Motor neuron (in vitro differentiated cells): ENCODE results near the gene CDH4. TPM values are rescaled to one million over a fixed set of nuclear protein-coding genes. Genes with fewer than 3 reads are reported as not detected.
A peak's percentile ranks its signal among the peaks of the same experiment; 100 is the strongest.

Experiments used
- ATAC-seq, 8 experiments: fragments of 200-7000 bp; cut with Tn5 transposase; replicated peaks in 6 of 8; 2 replicates each; pipeline ENCODE4 v1.8.0; 2021; ENCODE audit warnings: mild to moderate bottlenecking in 8 of 8, moderate library complexity in 8 of 8
- H3K27ac ChIP-seq, 2 donors: fragments of 250-450 bp; sonication (Bioruptor Pico); 2 replicates each; pipeline ENCODE4 v1.9.0; 2021; ENCODE audit warnings: antibody characterized with exemption in 2 of 2, mild to moderate bottlenecking in 2 of 2, moderate library complexity in 1 of 2
- H3K4me1 ChIP-seq, 2 donors: fragments of 250-450 bp; sonication (Bioruptor Pico); replicated peaks in 1 of 2; 2 replicates each; pipeline ENCODE4 v1.6.1; 2021; ENCODE audit warnings: antibody characterized with exemption in 2 of 2, mild to moderate bottlenecking in 2 of 2, moderate library complexity in 1 of 2
- H3K4me3 ChIP-seq, 5 donors: fragments of 250-450 bp; sonication (Bioruptor Pico); 2 replicates each; pipeline ENCODE4 v1.9.0; 2021; ENCODE audit warnings: antibody characterized with exemption in 5 of 5, mild to moderate bottlenecking in 5 of 5, moderate library complexity in 4 of 5
- WGBS, 10 experiments: fragments of 450-650 bp; shearing (Covaris generic); methylation state at CpG; one replicate each; pipeline ENCODE4 v1.0.0; 2022; 5-methylcytosine and 5-hydroxymethylcytosine counted together
- in situ Hi-C, 9 experiments: fragments of 400-800 bp; cut with MboI; loops; one replicate each; pipeline ENCODE4 v1.15.0; 2021; ENCODE audit warnings: low sequenced_read_pairs in 9 of 9, low pct_unique_long_range_greater_than_20kb in 2 of 9; ENCODE audit not compliant: unreplicated experiment in 9 of 9
- total RNA-seq, 8 experiments: library from RNA; unstranded; fragments of 300-600 nt; gene quantifications; 2 replicates each; pipeline versions ENCODE4 v1.2.3 to v1.2.4, GENCODE V29; 2022

Gene CDH4
- total RNA-seq, 8 experiments from 2014 or later = 2.4 to 41.6 (median 12.9) TPM

GRCh38 chr20:61298661-61299060 lies 46.6 kb downstream of the CDH4 start:
- in situ Hi-C loops = no loop called here
- 26 to 100% (median 93%) methylated on average over 2 to 6 of the region's 6 CpGs for WGBS, 10 experiments
- no peak for ATAC-seq
- Histone ChIP-seq H3K27ac (no peak overlapping the region), H3K4me3 (no peak overlapping the region), H3K4me1 (peaks cover 58 to 60% of the 10 kb centered on the region in 2 donors)

GRCh38 chr20:61299104-61299503 lies 47.0 kb downstream of the CDH4 start:
- H3K4me3 ChIP-seq = no peak overlapping the region
- no peak overlapping the region for H3K27ac ChIP-seq
- WGBS, 10 experiments = 40 to 89% (median 50%) methylated on average over 1 to 8 of the region's 11 CpGs; no CpG with 5 or more reads in 3 of the 10 experiments
- peaks cover 58 to 60% of the 10 kb centered on the region in 2 donors for H3K4me1 ChIP-seq
- peak in 5 of 8 experiments; percentile 10 to 52 (median 29) for ATAC-seq
- in situ Hi-C loops = no loop called here

- Histone ChIP-seq H3K4me3 (no peak overlapping the region), H3K27ac (no peak overlapping the region), H3K4me1 (peaks cover 58 to 60% of the 10 kb centered on the region in 2 donors)
- in situ Hi-C loops = no loop called here
- WGBS, 10 experiments = 0 to 92% (median 22%) methylated on average over 1 to 6 of the region's 7 CpGs; no CpG with 5 or more reads in 1 of the 10 experiments
- peak in 6 of 8 experiments; percentile 26 to 54 (median 34) for ATAC-seq
Observed at GRCh38 chr20:61299618-61300017, 47.6 kb downstream of the CDH4 start.

GRCh38 chr20:61300293-61300692 lies 48.2 kb downstream of the CDH4 start:
- Histone ChIP-seq H3K27ac (no peak overlapping the region), H3K4me3 (no peak overlapping the region), H3K4me1 (peaks cover 58 to 60% of the 10 kb centered on the region in 2 donors)
- no peak for ATAC-seq
- 71 to 100% (median 89%) methylated on average over 2 to 6 of the region's 14 CpGs; no CpG with 5 or more reads in 7 of the 10 experiments for WGBS, 10 experiments
- in situ Hi-C loops = no loop called here

GRCh38 chr20:61300709-61301108 lies 48.6 kb downstream of the CDH4 start:
- in situ Hi-C loops = no loop called here
- Histone ChIP-seq H3K4me1 (peaks cover 56 to 57% of the 10 kb centered on the region in 2 donors), H3K27ac (no peak overlapping the region), H3K4me3 (no peak overlapping the region)
- 40 to 100% (median 100%) methylated on average over 1 of the region's 10 CpGs; no CpG with 5 or more reads in 7 of the 10 experiments for WGBS, 10 experiments
- ATAC-seq = no peak

GRCh38 chr20:61301711-61302525 lies 49.9 kb downstream of the CDH4 start:
- in situ Hi-C loops = no loop called here
- H3K4me1 ChIP-seq = peaks cover 61 to 62% of the 10 kb centered on the region in 2 donors
- ATAC-seq = peak in 2 of 8 experiments; percentile 25
- H3K27ac ChIP-seq = no peak overlapping the region
- 40 to 100% (median 63%) methylated on average over 3 to 17 of the region's 21 CpGs for WGBS, 10 experiments
- no peak overlapping the region for H3K4me3 ChIP-seq

- ATAC-seq = no peak
- in situ Hi-C loops = no loop called here
- 82 to 100% (median 100%) methylated on average over 2 to 6 of the region's 8 CpGs; no CpG with 5 or more reads in 7 of the 10 experiments for WGBS, 10 experiments
Observed at GRCh38 chr20:61303217-61303616, 51.2 kb downstream of the CDH4 start.

GRCh38 chr20:61303675-61304074 lies 51.6 kb downstream of the CDH4 start:
- no peak overlapping the region for H3K27ac ChIP-seq
- in situ Hi-C loops = no loop called here
- ATAC-seq = no peak
- WGBS, 10 experiments = 20 to 87% (median 80%) methylated on average over 1 to 6 of the region's 12 CpGs; no CpG with 5 or more reads in 7 of the 10 experiments
- peaks cover 60 to 66% of the 10 kb centered on the region in 2 donors for H3K4me1 ChIP-seq
- no peak overlapping the region for H3K4me3 ChIP-seq

More at GRCh38 chr20:61303217-61303616, 51.2 kb downstream of the CDH4 start:
- H3K4me3 ChIP-seq = no peak overlapping the region
- peaks cover 60 to 66% of the 10 kb centered on the region in 2 donors for H3K4me1 ChIP-seq
- H3K27ac ChIP-seq = no peak overlapping the region

GRCh38 chr20:61304750-61305149 lies 52.7 kb downstream of the CDH4 start:
- in situ Hi-C loops = no loop called here
- Histone ChIP-seq H3K4me3 (no peak overlapping the region), H3K27ac (no peak overlapping the region), H3K4me1 (peaks cover 54 to 60% of the 10 kb centered on the region in 2 donors)
- ATAC-seq = no peak
- 20 to 100% (median 83%) methylated on average over 2 to 6 of the region's 8 CpGs; no CpG with 5 or more reads in 5 of the 10 experiments for WGBS, 10 experiments

- peaks cover 36 to 39% of the 10 kb centered on the region in 2 donors for H3K4me1 ChIP-seq
- no peak overlapping the region for H3K4me3 ChIP-seq
- H3K27ac ChIP-seq = no peak overlapping the region
- in situ Hi-C loops = no loop called here
- peak; percentile 35 to 94 (median 70) for ATAC-seq
- 8 to 70% (median 40%) methylated on average over 1 to 5 of the region's 10 CpGs; no CpG with 5 or more reads in 3 of the 10 experiments for WGBS, 10 experiments
Observed at GRCh38 chr20:61306937-61307475, 54.9 kb downstream of the CDH4 start.

GRCh38 chr20:61307686-61308476 lies 55.8 kb downstream of the CDH4 start:
- Histone ChIP-seq H3K27ac (no peak overlapping the region), H3K4me1 (peaks cover 29 to 34% of the 10 kb centered on the region in 2 donors), H3K4me3 (no peak overlapping the region)
- in situ Hi-C loops = no loop called here
- peak; percentile 10 to 71 (median 58) for ATAC-seq
- 0 to 80% (median 36%) methylated on average over 2 to 12 of the region's 15 CpGs; no CpG with 5 or more reads in 2 of the 10 experiments for WGBS, 10 experiments

- WGBS, 10 experiments = 0 to 100% (median 40%) methylated on average over 1 to 2 of the region's 2 CpGs; no CpG with 5 or more reads in 3 of the 10 experiments
- in situ Hi-C loops = no loop called here
Observed at GRCh38 chr20:61308477-61308774, 56.4 kb downstream of the CDH4 start.

GRCh38 chr20:61310954-61311353 lies 58.9 kb downstream of the CDH4 start:
- peaks cover 33 to 46% of the 10 kb centered on the region in 2 donors for H3K4me1 ChIP-seq
- no peak overlapping the region for H3K4me3 ChIP-seq
- no peak overlapping the region for H3K27ac ChIP-seq
- in situ Hi-C loops = no loop called here
- ATAC-seq = peak in 2 of 8 experiments; percentile 27 to 66
- WGBS, 10 experiments = 0 to 88% (median 56%) methylated on average over 1 to 5 of the region's 7 CpGs; no CpG with 5 or more reads in 1 of the 10 experiments

More at GRCh38 chr20:61308477-61308774, 56.4 kb downstream of the CDH4 start:
- H3K27ac ChIP-seq = peak overlapping the region in 1 of 2 donors; percentile 9
- no peak overlapping the region for H3K4me3 ChIP-seq
- ATAC-seq = no peak
- H3K4me1 ChIP-seq = peaks cover 29 to 39% of the 10 kb centered on the region in 2 donors
